Astrocyte of the spinal cord (primary cell): ENCODE data around the gene FGFR4.
A peak's percentile ranks its signal among the peaks of the same experiment; 100 is the strongest.

Source experiments
- DNase-seq: peaks from one replicate; pipeline ENCODE4 v3.0.0; 2011; ENCODE audit warnings: low read depth, low spot score
- H3K4me3 ChIP-seq: 2 replicates; pipeline ENCODE4 v1.5.1; 2011; ENCODE audit warnings: low read depth, mild to moderate bottlenecking, low read length, moderate library complexity
- in situ Hi-C: cut with HindIII; loops from 2 replicates; pipeline ENCODE4 v1.10.0; 2017; ENCODE audit warnings: low sequenced_read_pairs
- TF ChIP-seq, protein P1 (sequence below): IDR thresholded peaks from 2 replicates; pipeline ENCODE4 v1.5.1; 2012; ENCODE audit warnings: low read depth, mild to moderate bottlenecking, low read length, inconsistent platforms

The FGFR4 gene

DNA sequence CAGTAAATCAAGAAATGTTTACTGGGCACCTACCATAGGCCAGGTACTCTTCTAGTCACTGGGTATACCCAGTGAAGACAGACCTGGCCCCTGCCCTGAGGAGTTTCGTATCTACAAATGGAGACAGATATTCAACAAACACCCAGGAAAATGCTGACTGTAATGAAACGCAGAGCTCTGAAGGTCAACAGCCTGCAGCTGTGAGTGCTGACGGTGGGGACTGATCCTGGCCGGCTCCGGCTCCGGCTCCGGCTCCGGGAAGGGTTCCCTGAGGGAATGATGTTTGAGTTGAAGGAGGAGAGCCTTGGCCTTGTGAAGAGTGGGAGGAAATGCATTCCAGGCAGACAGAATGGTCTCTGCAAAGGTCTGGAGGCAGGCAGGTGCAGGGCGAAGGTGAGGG, 23.1 kb downstream of the FGFR4 start:
- TF ChIP-seq, protein P1, sequence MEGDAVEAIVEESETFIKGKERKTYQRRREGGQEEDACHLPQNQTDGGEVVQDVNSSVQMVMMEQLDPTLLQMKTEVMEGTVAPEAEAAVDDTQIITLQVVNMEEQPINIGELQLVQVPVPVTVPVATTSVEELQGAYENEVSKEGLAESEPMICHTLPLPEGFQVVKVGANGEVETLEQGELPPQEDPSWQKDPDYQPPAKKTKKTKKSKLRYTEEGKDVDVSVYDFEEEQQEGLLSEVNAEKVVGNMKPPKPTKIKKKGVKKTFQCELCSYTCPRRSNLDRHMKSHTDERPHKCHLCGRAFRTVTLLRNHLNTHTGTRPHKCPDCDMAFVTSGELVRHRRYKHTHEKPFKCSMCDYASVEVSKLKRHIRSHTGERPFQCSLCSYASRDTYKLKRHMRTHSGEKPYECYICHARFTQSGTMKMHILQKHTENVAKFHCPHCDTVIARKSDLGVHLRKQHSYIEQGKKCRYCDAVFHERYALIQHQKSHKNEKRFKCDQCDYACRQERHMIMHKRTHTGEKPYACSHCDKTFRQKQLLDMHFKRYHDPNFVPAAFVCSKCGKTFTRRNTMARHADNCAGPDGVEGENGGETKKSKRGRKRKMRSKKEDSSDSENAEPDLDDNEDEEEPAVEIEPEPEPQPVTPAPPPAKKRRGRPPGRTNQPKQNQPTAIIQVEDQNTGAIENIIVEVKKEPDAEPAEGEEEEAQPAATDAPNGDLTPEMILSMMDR, result no peak
- H3K4me3 ChIP-seq, result no peak overlapping the region
- DNase-seq, result no peak
- in situ Hi-C loops, result no loop called here

GRCh38 chr5:177111720-177112394, 25.1 kb downstream of the FGFR4 start:
- in situ Hi-C loops, result no loop called here
- no peak overlapping the region for H3K4me3 ChIP-seq
- TF ChIP-seq, protein P1, result peak; percentile 96
- no peak for DNase-seq

- TF ChIP-seq, protein P1, result no peak
- in situ Hi-C loops, result no loop called here
- DNase-seq, result no peak
- no peak overlapping the region for H3K4me3 ChIP-seq
Measured at GRCh38 chr5:177112589-177113220, 26.0 kb downstream of the FGFR4 start.

- TF ChIP-seq, protein P1, result peak; percentile 99
- peak; percentile 66 for DNase-seq
- H3K4me3 ChIP-seq, result no peak overlapping the region
- in situ Hi-C loops, result no loop called here
Measured at GRCh38 chr5:177113566-177114424, 27.1 kb downstream of the FGFR4 start.

DNA sequence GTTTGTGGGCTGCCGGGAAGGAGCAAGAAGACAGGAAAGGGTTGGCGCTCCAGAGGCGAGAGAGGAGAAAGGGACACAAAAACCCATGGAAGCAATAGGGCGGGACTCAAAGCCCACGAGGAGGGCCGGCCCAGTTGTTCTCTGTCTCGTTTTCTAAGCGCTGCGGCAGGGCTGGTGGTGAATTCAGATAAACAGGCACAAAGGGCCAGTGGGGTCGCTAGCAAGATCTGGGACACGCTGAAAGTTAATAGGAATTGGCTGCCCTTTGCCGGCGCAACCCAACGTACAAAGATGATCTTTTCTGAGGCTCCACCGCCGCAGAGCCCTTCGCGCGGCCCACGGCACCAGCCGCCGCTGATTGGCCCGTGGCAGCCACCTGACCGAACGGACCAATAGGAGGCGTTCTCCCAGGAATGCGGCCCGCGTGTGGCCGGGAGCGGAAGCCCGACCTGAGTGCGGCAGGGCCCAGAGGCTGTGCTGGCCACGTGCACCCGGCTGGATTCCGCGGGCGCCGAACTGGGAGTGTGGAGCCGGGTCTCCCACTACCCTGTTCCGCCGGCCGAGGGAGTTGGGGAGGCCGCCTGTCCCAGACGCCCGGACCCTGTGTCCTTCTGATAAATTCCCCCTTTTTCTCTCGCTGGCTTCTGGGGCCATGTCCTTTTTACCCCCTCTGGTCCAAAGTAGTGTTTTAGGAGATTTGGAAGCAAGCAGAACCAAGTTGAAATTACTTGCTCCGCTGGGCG, 30.1 kb downstream of the FGFR4 start:
- in situ Hi-C loops, result no loop called here
- TF ChIP-seq, protein P1, result no peak
- DNase-seq, result peak; percentile 67
- no peak overlapping the region for H3K4me3 ChIP-seq

- in situ Hi-C loops, result no loop called here
- TF ChIP-seq, protein P1, result no peak
- H3K4me3 ChIP-seq, result no peak overlapping the region
- no peak for DNase-seq
Measured at GRCh38 chr5:177117441-177118045, 30.8 kb downstream of the FGFR4 start.
